Natural killer cell treated with Interleukin-12 subunit alpha and Interleukin-12 subunit beta and Interleukin-15 and Interleukin-18, amount 100 ng/mL, for 72 hours (primary cell): Measurements from ENCODE around the gene GP5. TPM values are rescaled to one million over a fixed set of nuclear protein-coding genes. Genes with fewer than 3 reads are reported as not detected.

Source experiments
- ATAC-seq, 2 donors: fragments of 150-1000 bp; cut with Tn5 transposase in 1 of 2; sonication (Bioruptor Pico), chemical (Tn5 transposase) in 1 of 2; 2 replicates each; pipeline ENCODE4 v1.10.0; 2021
- DNase-seq: peaks from one replicate; pipeline ENCODE4 v3.0.0; 2022; ENCODE audit warnings: low spot score
- H3K27ac Mint-ChIP-seq, 2 donors: 1 replicate in 1 of 2; 2 replicates in 1 of 2; pipeline ENCODE4 v1.8.0; 2022; ENCODE audit warnings: mixed read lengths in 2 of 2, mild to moderate bottlenecking in 1 of 2, moderate library complexity in 1 of 2
- H3K27me3 Mint-ChIP-seq, 2 donors: 1 replicate in 1 of 2; 2 replicates in 1 of 2; pipeline ENCODE4 v1.8.0; 2022; ENCODE audit warnings: mixed read lengths in 2 of 2
- H3K36me3 Mint-ChIP-seq: one replicate; pipeline ENCODE4 v1.8.0; 2022; ENCODE audit warnings: mixed read lengths
- H3K4me1 Mint-ChIP-seq, 2 donors: 1 replicate in 1 of 2; 2 replicates in 1 of 2; pipeline ENCODE4 v1.8.0; 2022; ENCODE audit warnings: low read depth in 2 of 2, mixed read lengths in 2 of 2, mild to moderate bottlenecking in 1 of 2
- H3K4me3 Mint-ChIP-seq: one replicate; pipeline ENCODE4 v1.8.0; 2022; ENCODE audit warnings: mixed read lengths
- H3K9me3 Mint-ChIP-seq: 2 replicates; pipeline ENCODE4 v1.8.0; 2022; ENCODE audit warnings: mixed read lengths
- total RNA-seq, 2 donors: library from RNA; stranded (reverse); gene quantifications; one replicate each; pipeline ENCODE4 v1.2.3, GENCODE V29; 2022

The GP5 gene
- total RNA-seq, 2 donors from 2014 or later: 0.24 TPM; not detected in 1

DNA sequence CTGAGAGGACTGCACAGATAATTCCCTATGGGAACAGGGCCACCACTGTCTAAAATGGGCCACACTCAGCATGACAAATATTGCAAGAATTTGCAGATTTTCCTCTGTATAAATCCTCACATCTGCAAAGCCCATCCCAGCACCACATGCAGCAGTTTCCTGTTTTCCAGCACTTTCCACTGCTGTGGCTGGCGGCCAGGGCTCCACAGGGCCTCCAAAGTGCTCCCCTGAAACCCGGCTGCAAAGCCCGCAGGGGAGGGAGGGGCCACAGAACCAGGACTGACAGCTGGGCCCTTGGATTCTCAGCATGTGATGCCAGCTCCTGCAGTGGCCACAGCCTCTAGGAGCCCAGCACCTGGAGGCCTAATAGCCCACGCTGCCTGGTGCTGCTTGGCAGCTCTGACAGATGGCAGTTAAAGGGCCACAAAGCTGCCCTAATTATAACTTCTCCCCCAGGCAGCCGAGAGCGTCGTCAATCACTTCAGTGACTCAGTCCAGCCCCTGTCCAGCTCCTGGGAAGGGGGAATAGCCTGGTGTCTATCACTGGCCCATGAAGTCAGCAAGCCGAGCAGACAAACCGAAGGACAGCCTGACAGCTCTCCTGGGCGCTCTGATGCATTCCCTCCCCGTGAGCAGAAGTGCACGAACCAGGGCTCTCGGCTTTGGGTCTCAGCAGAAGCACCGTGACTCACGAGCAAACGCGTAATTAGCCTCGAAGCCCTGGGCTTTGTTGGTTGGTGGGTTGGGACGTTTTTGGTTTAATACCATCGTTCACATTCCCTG, 34.2 kb downstream of the GP5 start:
- Mint-ChIP-seq H3K27ac (no peak overlapping the region), H3K4me1 (no peaks in the 10 kb centered on the region), H3K27me3 (peaks cover 21 to 26% of the 10 kb centered on the region in 2 donors), H3K9me3 (no peaks in the 10 kb centered on the region), H3K36me3 (no peaks in the 10 kb centered on the region), H3K4me3 (no peak overlapping the region)
- no peak for DNase-seq
- ATAC-seq: no peak

DNA sequence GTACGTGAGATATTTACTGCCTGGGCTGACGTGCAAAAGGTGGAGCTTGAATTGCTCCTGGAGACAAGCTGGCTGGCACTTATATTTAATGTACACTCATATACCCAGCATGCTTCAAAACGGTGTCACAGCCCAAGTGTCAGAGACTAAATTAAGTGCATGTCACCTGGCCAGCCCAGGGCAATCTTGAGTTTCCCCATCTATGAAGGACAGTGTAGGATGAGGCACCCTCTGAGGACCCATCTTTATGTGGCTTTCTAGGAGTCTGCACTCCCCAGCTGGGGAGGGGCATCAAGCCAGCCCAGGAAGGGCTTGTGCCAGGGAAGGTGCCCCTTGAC, 34.8 kb downstream of the GP5 start:
- no peaks in the 10 kb centered on the region for H3K9me3 Mint-ChIP-seq
- no peaks in the 10 kb centered on the region for H3K36me3 Mint-ChIP-seq
- no peaks in the 10 kb centered on the region for H3K4me1 Mint-ChIP-seq
- no peak overlapping the region for H3K27ac Mint-ChIP-seq
- no peak overlapping the region for H3K4me3 Mint-ChIP-seq
- DNase-seq: no peak
- no peak for ATAC-seq
- H3K27me3 Mint-ChIP-seq: peaks cover 24 to 27% of the 10 kb centered on the region in 2 donors

DNA sequence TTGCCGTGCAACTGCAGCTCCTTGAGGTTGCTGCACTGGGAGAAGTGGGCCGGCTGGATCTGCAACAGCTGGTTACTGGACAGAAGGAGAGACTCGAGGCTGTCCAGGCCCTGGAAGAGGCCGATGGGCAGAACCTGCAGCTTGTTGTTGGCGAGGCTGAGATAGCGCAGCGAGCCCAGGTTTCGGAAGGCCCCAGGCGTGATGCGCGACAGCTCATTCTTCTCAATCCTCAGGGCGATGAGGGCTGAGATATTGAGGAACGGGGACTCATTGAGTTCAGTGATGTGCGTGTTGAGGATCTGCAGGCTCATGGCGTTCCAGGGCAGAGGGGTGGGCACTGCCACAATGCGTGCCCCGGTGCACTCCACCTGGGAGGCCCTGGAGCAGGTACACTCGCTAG, 38.5 kb downstream of the GP5 start:
- Mint-ChIP-seq H3K27ac (no peak overlapping the region), H3K27me3 (peaks cover 12 to 14% of the 10 kb centered on the region in 2 donors), H3K9me3 (no peaks in the 10 kb centered on the region), H3K4me1 (no peaks in the 10 kb centered on the region), H3K36me3 (no peaks in the 10 kb centered on the region), H3K4me3 (no peak overlapping the region)
- no peak for DNase-seq
- no peak for ATAC-seq

DNA sequence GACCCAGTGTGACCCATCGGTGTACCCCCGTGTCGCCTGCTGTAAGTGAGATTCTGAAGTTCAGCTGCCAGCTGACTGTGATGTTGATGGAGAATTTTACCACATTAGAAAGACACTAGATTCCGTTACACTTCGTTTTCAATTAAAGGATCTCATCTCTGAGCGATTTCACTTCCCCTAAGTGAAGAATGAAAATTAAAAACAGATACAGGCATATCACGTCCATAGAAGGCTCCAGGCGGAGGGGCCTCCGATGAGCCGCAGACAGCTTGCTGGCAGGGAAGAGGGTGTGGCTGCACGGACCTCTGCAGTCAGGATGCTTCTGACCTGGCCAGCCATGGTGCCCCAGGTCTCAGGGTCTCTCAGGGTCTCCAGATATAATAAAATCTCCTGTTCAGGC, 41.4 kb downstream of the GP5 start:
- H3K4me1 Mint-ChIP-seq: no peaks in the 10 kb centered on the region
- no peaks in the 10 kb centered on the region for H3K36me3 Mint-ChIP-seq
- no peak overlapping the region for H3K4me3 Mint-ChIP-seq
- H3K27ac Mint-ChIP-seq: no peak overlapping the region
- no peak for DNase-seq
- peaks cover 12 to 14% of the 10 kb centered on the region in 2 donors for H3K27me3 Mint-ChIP-seq
- no peak for ATAC-seq
- no peaks in the 10 kb centered on the region for H3K9me3 Mint-ChIP-seq

DNA sequence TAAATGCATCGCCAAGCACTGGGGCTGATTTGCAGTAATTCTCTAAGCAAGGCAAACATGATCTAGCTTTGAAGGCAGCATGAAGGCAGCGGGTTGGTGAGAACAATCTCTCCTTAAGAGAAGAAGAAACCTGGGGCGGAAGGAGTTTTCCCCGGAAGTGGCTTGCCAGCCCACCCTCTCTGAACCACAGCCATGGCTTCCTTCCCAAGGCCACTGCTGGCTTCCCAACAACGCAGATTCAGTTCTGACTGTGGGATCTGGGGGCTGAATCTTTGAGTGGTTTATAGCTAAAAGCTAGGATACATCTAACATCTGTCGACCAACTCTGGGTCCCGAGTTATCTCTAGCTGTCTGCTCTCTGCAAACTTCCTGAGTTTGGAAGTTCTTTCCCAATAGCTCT, 43.7 kb downstream of the GP5 start:
- ATAC-seq: no peak
- no peaks in the 10 kb centered on the region for H3K36me3 Mint-ChIP-seq
- H3K9me3 Mint-ChIP-seq: no peaks in the 10 kb centered on the region
- no peak overlapping the region for H3K27ac Mint-ChIP-seq
- peaks cover 12 to 14% of the 10 kb centered on the region in 2 donors for H3K27me3 Mint-ChIP-seq
- H3K4me3 Mint-ChIP-seq: no peak overlapping the region
- no peak for DNase-seq
- H3K4me1 Mint-ChIP-seq: no peaks in the 10 kb centered on the region

DNA sequence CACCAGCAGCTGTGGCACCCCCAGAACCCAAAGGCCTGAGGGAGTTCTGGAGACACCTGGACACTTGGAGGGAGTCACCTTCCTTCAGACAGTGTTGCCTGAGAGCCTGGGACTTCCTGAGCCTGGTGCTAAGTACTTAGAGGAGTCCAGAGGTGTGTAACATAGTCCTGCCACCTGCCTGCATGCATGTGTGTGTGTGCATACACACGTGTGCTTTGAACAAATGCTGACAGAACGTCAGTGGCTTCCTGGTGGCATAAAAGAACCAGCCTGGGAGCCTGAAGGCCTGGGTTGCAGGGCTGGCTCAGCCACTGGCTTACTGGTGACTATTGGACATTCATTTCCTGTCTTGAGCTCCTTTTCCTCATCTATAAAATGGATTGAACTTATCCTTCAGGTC, 44.8 kb downstream of the GP5 start:
- Mint-ChIP-seq H3K36me3 (no peaks in the 10 kb centered on the region), H3K4me1 (no peaks in the 10 kb centered on the region), H3K4me3 (no peak overlapping the region), H3K27ac (no peak overlapping the region), H3K9me3 (no peaks in the 10 kb centered on the region), H3K27me3 (peaks cover 6 to 7% of the 10 kb centered on the region in 2 donors)
- ATAC-seq (no peak), DNase-seq (no peak)

DNA sequence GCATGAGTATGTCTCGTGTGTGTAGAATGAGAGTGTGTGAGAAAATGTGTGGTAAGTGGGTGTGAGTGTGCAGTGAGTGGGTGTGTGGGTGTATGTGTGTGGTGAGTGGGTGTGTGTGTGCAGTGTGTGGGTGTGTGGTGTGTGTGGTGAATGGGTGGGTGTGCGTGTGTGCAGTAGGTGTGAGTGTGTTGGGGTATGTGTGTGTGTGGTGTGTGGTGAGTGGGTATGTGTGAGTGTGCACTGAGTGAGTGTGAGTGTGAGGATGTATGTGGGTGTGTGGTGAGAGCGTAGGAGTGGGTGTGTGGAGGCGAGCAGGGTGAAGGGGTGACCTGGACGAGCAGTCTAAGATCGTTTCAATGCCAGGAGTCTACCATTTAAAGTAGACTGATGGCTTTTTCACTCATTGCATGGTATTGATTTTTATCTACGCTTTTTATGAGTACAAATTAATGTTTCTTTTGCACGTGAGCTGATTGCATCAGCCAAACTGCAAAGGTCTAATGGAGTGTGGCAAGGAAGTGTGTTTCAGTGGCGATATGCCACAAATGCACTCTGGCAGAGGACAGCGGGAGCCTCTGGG, 46.3 kb downstream of the GP5 start:
- Mint-ChIP-seq H3K27me3 (no peaks in the 10 kb centered on the region), H3K9me3 (no peaks in the 10 kb centered on the region), H3K27ac (no peak overlapping the region), H3K4me3 (no peak overlapping the region), H3K36me3 (no peaks in the 10 kb centered on the region), H3K4me1 (no peaks in the 10 kb centered on the region)
- ATAC-seq (no peak), DNase-seq (no peak)

DNA sequence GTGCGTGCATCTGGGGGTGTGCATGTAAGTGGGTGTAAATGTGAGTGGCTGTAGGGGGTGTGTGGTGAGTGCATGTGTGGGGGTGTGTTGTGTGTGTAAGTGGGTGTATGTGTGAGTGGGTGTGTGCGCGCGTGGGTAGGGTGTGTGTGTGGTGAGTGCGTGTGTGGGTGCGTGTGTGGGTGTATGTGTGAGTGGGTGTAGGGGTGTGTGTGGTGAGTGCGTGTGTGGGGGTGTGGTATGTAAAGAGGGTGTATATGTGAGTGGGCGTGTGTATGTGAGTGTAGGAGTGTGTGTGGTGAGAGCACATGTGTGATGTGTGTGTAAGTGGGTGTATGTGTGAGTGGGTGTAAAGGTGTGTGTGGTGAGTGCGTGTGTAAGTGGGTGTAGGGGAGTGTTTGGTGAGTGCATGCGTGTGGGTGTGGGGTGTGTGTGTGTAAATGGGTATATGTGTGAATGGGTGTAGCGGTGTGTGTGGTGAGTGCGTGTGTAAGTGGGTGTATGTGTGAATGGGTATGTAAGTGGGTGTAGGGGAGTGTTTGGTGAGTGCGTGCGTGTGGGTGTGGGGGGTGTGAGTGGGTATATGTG, 47.0 kb downstream of the GP5 start:
- H3K36me3 Mint-ChIP-seq: no peaks in the 10 kb centered on the region
- H3K9me3 Mint-ChIP-seq: no peaks in the 10 kb centered on the region
- DNase-seq (no peak), ATAC-seq (no peak)
- no peak overlapping the region for H3K27ac Mint-ChIP-seq
- H3K4me3 Mint-ChIP-seq: no peak overlapping the region
- H3K27me3 Mint-ChIP-seq: no peaks in the 10 kb centered on the region
- H3K4me1 Mint-ChIP-seq: no peaks in the 10 kb centered on the region

DNA sequence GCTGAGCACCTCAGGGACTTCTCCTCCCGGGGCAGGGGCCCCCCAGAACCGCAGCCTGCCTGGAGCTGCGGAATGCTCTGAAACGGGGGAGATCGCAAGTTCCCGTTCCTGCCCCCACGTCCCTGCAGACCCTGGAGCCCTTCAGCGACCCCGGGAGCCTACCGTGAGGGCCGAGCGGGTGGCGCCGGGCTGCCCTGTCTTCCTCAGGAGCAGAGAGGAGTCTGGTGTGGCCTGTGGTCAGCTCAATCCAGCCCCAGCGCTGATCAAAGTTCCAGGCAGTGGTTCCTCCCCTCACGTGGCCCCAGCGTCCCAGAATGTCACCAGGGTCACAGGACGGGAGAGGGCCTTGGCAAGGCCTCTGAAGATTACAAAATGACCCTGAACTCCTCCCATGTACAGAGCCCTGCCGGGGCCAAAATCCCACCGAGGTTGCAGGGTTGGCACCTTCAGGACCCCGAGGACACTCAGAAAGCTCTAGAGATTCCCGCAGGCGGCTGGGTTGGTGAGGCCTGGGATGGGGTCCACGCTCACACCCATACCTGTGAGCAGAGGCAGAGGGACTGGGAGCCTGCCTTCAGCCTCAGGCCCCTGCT, 47.9 kb downstream of the GP5 start, which contains the start of gene CPN2:
Gene CPN2, minus strand, starts transcription at position 249 of the 593 bp plus-strand sequence. CDS start 8,626 bp downstream, outside the sequence.
- no peak for DNase-seq
- no peaks in the 10 kb centered on the region for H3K4me1 Mint-ChIP-seq
- no peaks in the 10 kb centered on the region for H3K9me3 Mint-ChIP-seq
- ATAC-seq: no peak
- no peak within 1 kb of the TSS for H3K27ac Mint-ChIP-seq
- no peak within 1 kb of the TSS for H3K4me3 Mint-ChIP-seq
- H3K36me3 Mint-ChIP-seq: no peaks in the 10 kb centered on the region
- H3K27me3 Mint-ChIP-seq: no peaks in the 10 kb centered on the region

DNA sequence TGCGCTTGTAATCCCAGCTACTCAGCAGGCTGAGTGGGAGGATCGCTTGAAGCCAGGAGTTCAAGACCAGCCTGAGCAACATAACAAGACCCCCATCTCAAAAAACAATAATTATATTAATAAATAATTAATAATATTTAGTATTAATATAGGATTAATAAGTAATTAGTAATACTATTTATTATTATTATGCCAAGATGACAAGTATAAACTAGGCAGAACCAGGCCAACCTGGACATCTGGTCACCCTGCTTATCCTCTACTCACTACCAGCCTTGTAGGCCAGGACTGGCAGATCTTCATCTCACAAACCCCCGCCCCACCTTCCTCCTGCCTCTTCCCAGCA, 48.4 kb downstream of the GP5 start:
- no peak for ATAC-seq
- no peak overlapping the region for H3K4me3 Mint-ChIP-seq
- no peaks in the 10 kb centered on the region for H3K9me3 Mint-ChIP-seq
- no peak for DNase-seq
- H3K36me3 Mint-ChIP-seq: no peaks in the 10 kb centered on the region
- H3K27ac Mint-ChIP-seq: no peak overlapping the region
- no peaks in the 10 kb centered on the region for H3K4me1 Mint-ChIP-seq
- peaks cover 0 to under 1% of the 10 kb centered on the region in 2 donors for H3K27me3 Mint-ChIP-seq

DNA sequence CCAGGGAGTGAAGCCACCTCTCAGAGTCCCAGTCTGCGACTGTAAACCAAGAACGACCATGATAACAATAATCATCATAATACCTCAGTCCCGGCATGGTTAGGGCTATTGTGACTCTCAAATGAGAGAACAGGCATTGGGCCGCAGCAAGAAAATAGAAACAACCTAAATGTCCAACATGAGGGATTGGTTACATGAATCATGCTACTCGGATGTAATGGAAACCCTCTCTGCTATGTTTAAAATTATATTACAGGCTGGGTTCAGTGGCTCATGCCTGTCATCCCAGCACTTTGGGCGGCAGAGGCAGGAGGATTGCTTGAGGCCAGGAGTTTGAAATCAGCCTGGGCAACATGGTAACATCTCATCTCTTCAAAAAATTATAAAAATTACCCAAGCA, 50.7 kb downstream of the GP5 start:
- no peaks in the 10 kb centered on the region for H3K4me1 Mint-ChIP-seq
- no peaks in the 10 kb centered on the region for H3K36me3 Mint-ChIP-seq
- ATAC-seq: no peak
- H3K4me3 Mint-ChIP-seq: no peak overlapping the region
- no peaks in the 10 kb centered on the region for H3K9me3 Mint-ChIP-seq
- peaks cover 0 to 9% of the 10 kb centered on the region in 2 donors for H3K27me3 Mint-ChIP-seq
- no peak overlapping the region for H3K27ac Mint-ChIP-seq
- no peak for DNase-seq

DNA sequence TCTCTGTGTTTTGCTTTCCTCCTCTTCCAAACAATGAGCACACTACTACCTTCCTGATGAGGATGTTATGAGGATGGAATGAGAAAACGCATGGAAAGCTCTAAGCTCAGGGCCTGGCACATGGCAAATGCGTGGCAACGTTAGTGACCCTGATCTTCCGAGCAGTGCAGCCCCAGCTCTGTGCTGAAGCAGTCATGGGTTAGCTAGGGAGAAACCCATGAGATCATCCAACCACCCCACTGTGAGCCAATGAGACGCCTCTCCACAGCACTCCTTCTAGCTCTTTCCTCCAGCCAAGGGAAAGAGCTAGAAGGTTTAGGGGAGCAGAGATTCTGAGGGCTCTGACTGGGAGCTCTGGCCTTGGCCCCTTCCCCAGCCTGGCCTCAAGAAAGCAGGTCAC, 52.4 kb downstream of the GP5 start:
- Mint-ChIP-seq H3K27ac (no peak overlapping the region), H3K9me3 (no peaks in the 10 kb centered on the region)

DNA sequence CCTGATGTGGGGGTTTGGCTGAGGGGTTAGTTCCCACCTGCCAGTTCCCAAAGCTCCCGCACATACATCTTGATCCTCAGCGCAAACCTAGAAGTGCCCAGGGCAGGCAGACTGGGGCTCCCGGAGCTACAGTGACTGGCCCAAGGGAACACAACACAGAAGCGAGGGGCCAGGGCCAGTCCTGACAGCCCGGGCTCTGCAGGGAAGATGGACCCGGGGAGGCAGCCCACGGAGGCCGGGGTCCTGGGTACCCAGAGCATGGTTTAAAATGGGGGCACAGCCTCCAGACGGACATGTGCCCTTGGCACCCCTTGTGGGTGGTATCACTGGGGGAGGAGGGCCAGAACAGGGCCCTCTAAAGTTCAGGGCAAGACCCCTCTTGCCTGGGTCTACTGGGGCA, 53.0 kb downstream of the GP5 start:
- Mint-ChIP-seq H3K36me3 (no peaks in the 10 kb centered on the region), H3K4me1 (no peaks in the 10 kb centered on the region), H3K27me3 (peaks cover 9 to 18% of the 10 kb centered on the region in 2 donors), H3K9me3 (no peaks in the 10 kb centered on the region), H3K27ac (no peak overlapping the region), H3K4me3 (no peak overlapping the region)
- no peak for DNase-seq
- no peak for ATAC-seq

More for the DNA sequence above, 52.4 kb downstream of the GP5 start:
- no peaks in the 10 kb centered on the region for H3K36me3 Mint-ChIP-seq
- H3K4me3 Mint-ChIP-seq: no peak overlapping the region
- H3K4me1 Mint-ChIP-seq: no peaks in the 10 kb centered on the region
- H3K27me3 Mint-ChIP-seq: peaks cover 9 to 13% of the 10 kb centered on the region in 2 donors
- no peak for ATAC-seq
- no peak for DNase-seq
